Uterus (tissue), 2 donors: ENCODE results near the gene HHIPL1.

ENCODE experiments used
- POLR2A ChIP-seq, 2 donors: fragments of 450-650 bp; IDR thresholded peaks; one replicate each; pipeline ENCODE4 v1.6.1; 2016; ENCODE audit warnings: antibody characterized with exemption in 2 of 2, mild to moderate bottlenecking in 1 of 2, moderate library complexity in 1 of 2
- TF ChIP-seq, protein P1 (sequence below), 4 experiments: fragments of 200-600 bp in 2 of 4; fragments of 450-650 bp in 2 of 4; sonication (generic) in 2 of 4; IDR thresholded peaks; one replicate each; pipeline ENCODE4 v1.5.1; 2016 to 2019; ENCODE audit warnings: antibody characterized with exemption in 4 of 4, mild to moderate bottlenecking in 2 of 4, moderate library complexity in 1 of 4

DNA sequence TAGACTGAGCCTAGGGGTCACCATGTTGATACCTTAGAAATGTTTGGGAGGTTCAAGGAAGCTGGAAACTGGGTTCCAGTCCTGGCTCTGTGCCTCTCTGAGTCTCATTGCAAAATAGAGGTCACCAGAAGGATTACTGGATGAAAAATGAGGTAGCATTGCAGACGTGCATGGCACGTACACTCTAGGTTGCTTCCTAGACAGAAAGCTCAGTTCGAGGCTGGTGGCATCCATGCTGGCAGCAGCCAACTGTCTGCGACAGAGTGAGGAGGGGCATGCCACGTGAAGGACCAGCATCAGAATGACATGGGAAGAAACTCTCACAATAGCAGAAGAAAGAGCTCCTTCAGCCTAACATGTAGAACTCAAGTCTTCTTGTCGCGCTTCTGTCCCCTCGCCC, 34.6 kb downstream of the HHIPL1 start:
- TF ChIP-seq, protein P1, sequence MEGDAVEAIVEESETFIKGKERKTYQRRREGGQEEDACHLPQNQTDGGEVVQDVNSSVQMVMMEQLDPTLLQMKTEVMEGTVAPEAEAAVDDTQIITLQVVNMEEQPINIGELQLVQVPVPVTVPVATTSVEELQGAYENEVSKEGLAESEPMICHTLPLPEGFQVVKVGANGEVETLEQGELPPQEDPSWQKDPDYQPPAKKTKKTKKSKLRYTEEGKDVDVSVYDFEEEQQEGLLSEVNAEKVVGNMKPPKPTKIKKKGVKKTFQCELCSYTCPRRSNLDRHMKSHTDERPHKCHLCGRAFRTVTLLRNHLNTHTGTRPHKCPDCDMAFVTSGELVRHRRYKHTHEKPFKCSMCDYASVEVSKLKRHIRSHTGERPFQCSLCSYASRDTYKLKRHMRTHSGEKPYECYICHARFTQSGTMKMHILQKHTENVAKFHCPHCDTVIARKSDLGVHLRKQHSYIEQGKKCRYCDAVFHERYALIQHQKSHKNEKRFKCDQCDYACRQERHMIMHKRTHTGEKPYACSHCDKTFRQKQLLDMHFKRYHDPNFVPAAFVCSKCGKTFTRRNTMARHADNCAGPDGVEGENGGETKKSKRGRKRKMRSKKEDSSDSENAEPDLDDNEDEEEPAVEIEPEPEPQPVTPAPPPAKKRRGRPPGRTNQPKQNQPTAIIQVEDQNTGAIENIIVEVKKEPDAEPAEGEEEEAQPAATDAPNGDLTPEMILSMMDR (IDR thresholded peaks at IDR 0.05): no peak
- TF ChIP-seq POLR2A (IDR thresholded peaks at IDR 0.05): no peak
